Ishikawa (cell line): ENCODE measurements around the gene CTSW.

Source experiments
- CEBPB ChIP-seq: IDR thresholded peaks from 2 replicates; pipeline ENCODE4 v1.6.1; 2012
- CREB1 ChIP-seq: IDR thresholded peaks from 2 replicates; pipeline ENCODE4 v1.6.1; 2012; ENCODE audit warnings: low read depth
- EP300 ChIP-seq: IDR thresholded peaks from 2 replicates; pipeline ENCODE4 v1.6.1; 2012; ENCODE audit warnings: borderline replicate concordance
- FOXM1 ChIP-seq: IDR thresholded peaks from 2 replicates; pipeline ENCODE4 v1.6.1; 2012; ENCODE audit warnings: low read depth, borderline replicate concordance
- NFIC ChIP-seq: IDR thresholded peaks from 2 replicates; pipeline ENCODE4 v1.6.1; 2012
- RAD21 ChIP-seq: IDR thresholded peaks from 2 replicates; pipeline ENCODE4 v1.6.1; 2012; ENCODE audit warnings: low read depth
- TAF1 ChIP-seq: IDR thresholded peaks from 2 replicates; pipeline ENCODE4 v1.6.1; 2012; ENCODE audit warnings: low read depth, mild to moderate bottlenecking
- TCF12 ChIP-seq: IDR thresholded peaks from 2 replicates; pipeline ENCODE4 v1.6.1; 2012; ENCODE audit warnings: low read depth
- TEAD4 ChIP-seq: IDR thresholded peaks from 2 replicates; pipeline ENCODE4 v1.6.1; 2012
- ZBTB7A ChIP-seq: IDR thresholded peaks from 2 replicates; pipeline ENCODE4 v1.6.1; 2012; ENCODE audit warnings: low read depth
- TF ChIP-seq, protein P1 (sequence below): IDR thresholded peaks from 2 replicates; pipeline ENCODE4 v1.6.1; 2012; ENCODE audit warnings: low read depth, mild to moderate bottlenecking
- TF ChIP-seq, protein P2 (sequence below): IDR thresholded peaks from 2 replicates; pipeline ENCODE4 v1.6.1; 2012

Gene CTSW

DNA sequence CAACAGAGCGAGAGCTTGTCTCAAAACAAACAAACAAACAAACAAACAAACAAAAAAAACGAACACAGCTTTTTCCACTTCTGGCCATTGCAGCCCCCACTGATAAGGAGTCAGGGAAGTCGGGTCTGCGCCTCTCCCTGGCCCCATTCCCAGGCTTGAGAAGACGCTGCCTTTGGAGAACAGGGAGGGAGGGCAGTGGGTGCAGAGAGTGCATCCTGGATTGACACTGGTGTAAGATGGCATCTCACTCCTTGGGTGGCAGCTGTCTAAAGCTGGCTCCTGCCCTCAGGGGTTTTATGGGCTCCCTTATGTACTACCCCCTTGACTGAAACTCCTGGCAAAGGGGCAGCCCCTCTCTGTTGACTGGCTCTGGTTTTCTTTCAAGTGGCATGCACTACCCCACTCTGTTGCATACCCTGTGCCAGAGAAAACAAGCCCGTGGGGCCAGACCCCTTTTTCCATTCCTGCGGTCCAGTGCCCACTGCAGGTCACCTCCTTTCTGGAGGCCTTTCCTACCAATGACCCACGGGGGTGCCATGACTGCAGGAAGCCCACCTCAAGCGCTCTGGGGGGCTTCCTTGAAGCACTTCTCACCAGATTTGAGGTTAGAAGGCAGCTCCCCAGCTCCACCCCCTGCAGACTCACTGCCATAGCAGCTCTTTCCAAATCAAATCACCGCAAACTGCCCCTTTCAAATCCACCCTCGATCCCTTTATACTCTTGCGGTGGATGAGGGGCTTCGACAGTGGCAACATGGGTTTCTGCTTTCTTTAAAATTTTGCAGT, 52.3 kb downstream of the CTSW start:
- no peak for TF ChIP-seq NFIC
- no peak for TF ChIP-seq FOXM1
- TF ChIP-seq TCF12: no peak
- TF ChIP-seq, protein P1, sequence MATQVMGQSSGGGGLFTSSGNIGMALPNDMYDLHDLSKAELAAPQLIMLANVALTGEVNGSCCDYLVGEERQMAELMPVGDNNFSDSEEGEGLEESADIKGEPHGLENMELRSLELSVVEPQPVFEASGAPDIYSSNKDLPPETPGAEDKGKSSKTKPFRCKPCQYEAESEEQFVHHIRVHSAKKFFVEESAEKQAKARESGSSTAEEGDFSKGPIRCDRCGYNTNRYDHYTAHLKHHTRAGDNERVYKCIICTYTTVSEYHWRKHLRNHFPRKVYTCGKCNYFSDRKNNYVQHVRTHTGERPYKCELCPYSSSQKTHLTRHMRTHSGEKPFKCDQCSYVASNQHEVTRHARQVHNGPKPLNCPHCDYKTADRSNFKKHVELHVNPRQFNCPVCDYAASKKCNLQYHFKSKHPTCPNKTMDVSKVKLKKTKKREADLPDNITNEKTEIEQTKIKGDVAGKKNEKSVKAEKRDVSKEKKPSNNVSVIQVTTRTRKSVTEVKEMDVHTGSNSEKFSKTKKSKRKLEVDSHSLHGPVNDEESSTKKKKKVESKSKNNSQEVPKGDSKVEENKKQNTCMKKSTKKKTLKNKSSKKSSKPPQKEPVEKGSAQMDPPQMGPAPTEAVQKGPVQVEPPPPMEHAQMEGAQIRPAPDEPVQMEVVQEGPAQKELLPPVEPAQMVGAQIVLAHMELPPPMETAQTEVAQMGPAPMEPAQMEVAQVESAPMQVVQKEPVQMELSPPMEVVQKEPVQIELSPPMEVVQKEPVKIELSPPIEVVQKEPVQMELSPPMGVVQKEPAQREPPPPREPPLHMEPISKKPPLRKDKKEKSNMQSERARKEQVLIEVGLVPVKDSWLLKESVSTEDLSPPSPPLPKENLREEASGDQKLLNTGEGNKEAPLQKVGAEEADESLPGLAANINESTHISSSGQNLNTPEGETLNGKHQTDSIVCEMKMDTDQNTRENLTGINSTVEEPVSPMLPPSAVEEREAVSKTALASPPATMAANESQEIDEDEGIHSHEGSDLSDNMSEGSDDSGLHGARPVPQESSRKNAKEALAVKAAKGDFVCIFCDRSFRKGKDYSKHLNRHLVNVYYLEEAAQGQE: no peak
- no peak for TF ChIP-seq EP300
- TF ChIP-seq CEBPB: no peak

- TF ChIP-seq FOXM1 (no peak), RAD21 (no peak), CREB1 (no peak), TAF1 (no peak), TEAD4 (no peak), ZBTB7A (no peak), EP300 (no peak)
- TF ChIP-seq, protein P2, sequence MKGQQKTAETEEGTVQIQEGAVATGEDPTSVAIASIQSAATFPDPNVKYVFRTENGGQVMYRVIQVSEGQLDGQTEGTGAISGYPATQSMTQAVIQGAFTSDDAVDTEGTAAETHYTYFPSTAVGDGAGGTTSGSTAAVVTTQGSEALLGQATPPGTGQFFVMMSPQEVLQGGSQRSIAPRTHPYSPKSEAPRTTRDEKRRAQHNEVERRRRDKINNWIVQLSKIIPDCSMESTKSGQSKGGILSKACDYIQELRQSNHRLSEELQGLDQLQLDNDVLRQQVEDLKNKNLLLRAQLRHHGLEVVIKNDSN: peak; percentile 85
- TF ChIP-seq, protein P1: no peak
These were observed 52.9 kb downstream of the CTSW start for GRCh38 chr11:65932558-65932919.
